Effector CD4-positive, alpha-beta T cell (primary cell): ENCODE results near the gene ASTN1.
"Not testable (repeated sequence)": the region's sequence is repeated elsewhere in the genome, so short reads cannot be mapped to it uniquely, and the experiment has no call there.

Experiments
- DNase-seq: peaks from one replicate; pipeline ENCODE4 v3.0.0-alpha.2; 2020

ASTN1 gene

GRCh38 chr1:177103005-177103852 is 61.3 kb downstream of the ASTN1 start:
- no peak for DNase-seq

GRCh38 chr1:177092001-177092400 is 72.5 kb downstream of the ASTN1 start:
- DNase-seq, result no peak

- no peak for DNase-seq
Measured at GRCh38 chr1:177091040-177091439, 73.5 kb downstream of the ASTN1 start.

GRCh38 chr1:177088966-177089365 is 75.5 kb downstream of the ASTN1 start:
- DNase-seq, result no peak

GRCh38 chr1:177082855-177083693 is 81.4 kb downstream of the ASTN1 start:
- no peak for DNase-seq

- no peak for DNase-seq
Measured at GRCh38 chr1:177080564-177080963, 83.9 kb downstream of the ASTN1 start.

- no peak for DNase-seq
Measured at GRCh38 chr1:177077734-177078499, 86.6 kb downstream of the ASTN1 start.

- DNase-seq, result no peak
Measured at GRCh38 chr1:177077006-177077405, 87.5 kb downstream of the ASTN1 start.

GRCh38 chr1:177074811-177075210 is 89.7 kb downstream of the ASTN1 start:
- DNase-seq, result not testable (repeated sequence)

- no peak for DNase-seq
Measured at GRCh38 chr1:177069490-177069889, 95.0 kb downstream of the ASTN1 start.

- no peak for DNase-seq
Measured at GRCh38 chr1:177067752-177068410, 96.6 kb downstream of the ASTN1 start.

- no peak for DNase-seq
Measured at GRCh38 chr1:177065430-177065829, 99.1 kb downstream of the ASTN1 start.

GRCh38 chr1:177063648-177064047 is 100.9 kb downstream of the ASTN1 start:
- no peak for DNase-seq

- no peak for DNase-seq
Measured at GRCh38 chr1:177054542-177054941, 110.0 kb downstream of the ASTN1 start.

- DNase-seq, result no peak
Measured at GRCh38 chr1:177053648-177054047, 110.9 kb downstream of the ASTN1 start.

GRCh38 chr1:177048314-177049069 is 116.0 kb downstream of the ASTN1 start:
- no peak for DNase-seq

GRCh38 chr1:177045151-177045550 is 119.4 kb downstream of the ASTN1 start:
- DNase-seq, result no peak

- DNase-seq, result no peak
Measured at GRCh38 chr1:177044390-177044789, 120.1 kb downstream of the ASTN1 start.

- DNase-seq, result no peak
Measured at GRCh38 chr1:177043597-177043996, 120.9 kb downstream of the ASTN1 start.

GRCh38 chr1:177035586-177035985 is 128.9 kb downstream of the ASTN1 start:
- no peak for DNase-seq

- no peak for DNase-seq
Measured at GRCh38 chr1:177033628-177034027, 130.9 kb downstream of the ASTN1 start.

- no peak for DNase-seq
Measured at GRCh38 chr1:177032434-177032833, 132.1 kb downstream of the ASTN1 start.
